HG02938 (cell line): ENCODE measurements around the gene POLL.

ENCODE experiments used
- ATAC-seq: cut with Tn5 transposase; IDR thresholded peaks from one replicate; pipeline ENCODE4 v1.9.1; 2021; ENCODE audit warnings: mild to moderate bottlenecking, moderate library complexity; ENCODE audit not compliant: unreplicated experiment

Gene POLL

GRCh38 chr10:101575580-101576210 lies 12.4 kb downstream of the POLL start:
- no peak for ATAC-seq

DNA sequence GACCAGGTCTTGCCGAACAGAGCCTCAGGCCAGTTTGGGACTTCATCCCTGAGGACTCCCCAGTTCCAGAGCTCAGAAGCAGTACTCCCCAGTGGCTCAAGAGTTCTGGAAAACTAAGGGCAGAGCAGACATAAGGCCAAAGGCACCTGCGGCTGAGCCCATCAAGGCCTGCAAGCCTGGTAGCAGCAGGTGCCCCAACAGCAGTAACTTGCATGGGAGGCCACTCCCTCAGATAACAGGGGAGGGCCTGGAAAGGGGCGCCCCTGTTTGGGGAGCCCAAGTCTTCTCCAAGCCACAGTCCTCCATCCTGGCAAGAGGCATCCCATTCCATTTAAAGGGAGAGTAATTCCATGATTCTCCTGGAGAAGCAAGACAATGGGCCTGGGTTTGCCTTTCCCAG lies 13.0 kb downstream of the POLL start:
- ATAC-seq, result no peak

DNA sequence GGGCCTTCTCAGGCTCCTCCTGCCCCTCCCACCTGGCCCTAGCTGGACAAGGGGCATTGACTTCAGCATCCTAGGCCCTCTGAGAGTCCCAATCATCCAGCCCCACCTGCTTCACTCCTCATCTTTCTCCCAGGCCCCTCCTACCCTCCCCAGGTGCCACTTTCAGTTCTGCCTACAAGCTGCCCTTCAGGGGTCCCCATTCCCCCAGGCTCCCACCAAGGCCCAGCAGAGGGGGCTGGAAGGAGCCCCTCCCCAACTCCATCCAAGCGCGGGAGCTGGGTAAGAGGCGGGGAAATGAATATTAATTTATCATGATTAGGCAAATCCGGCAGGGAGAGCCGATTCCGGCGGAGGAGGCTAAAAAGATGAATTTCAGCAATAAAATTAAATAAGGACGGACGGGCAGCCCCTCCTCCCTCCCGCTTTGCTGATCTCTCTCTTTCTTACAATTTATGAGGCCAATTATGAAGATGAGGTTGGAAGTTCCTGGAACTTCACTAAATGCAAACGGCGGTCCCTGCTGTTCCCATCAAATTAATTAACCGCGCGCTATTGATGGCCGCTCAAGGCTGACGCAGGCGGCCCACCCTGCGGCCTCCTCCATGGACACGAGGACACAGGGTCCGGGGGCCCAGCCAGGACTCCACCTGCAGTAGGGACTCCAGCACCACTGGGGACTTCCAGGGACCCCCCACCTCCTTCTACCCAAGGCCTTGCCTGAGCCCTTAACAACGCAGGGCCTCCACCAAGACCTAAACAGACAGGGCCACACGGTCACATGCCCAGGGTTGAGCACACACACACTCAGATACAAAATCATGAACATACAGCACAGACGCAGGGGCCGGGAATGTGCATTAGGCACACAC lies 13.9 kb downstream of the POLL start:
- no peak for ATAC-seq

GRCh38 chr10:101572785-101573184 lies 15.3 kb downstream of the POLL start:
- ATAC-seq, result no peak

- ATAC-seq, result no peak
Measured at GRCh38 chr10:101572126-101572525, 15.9 kb downstream of the POLL start.

DNA sequence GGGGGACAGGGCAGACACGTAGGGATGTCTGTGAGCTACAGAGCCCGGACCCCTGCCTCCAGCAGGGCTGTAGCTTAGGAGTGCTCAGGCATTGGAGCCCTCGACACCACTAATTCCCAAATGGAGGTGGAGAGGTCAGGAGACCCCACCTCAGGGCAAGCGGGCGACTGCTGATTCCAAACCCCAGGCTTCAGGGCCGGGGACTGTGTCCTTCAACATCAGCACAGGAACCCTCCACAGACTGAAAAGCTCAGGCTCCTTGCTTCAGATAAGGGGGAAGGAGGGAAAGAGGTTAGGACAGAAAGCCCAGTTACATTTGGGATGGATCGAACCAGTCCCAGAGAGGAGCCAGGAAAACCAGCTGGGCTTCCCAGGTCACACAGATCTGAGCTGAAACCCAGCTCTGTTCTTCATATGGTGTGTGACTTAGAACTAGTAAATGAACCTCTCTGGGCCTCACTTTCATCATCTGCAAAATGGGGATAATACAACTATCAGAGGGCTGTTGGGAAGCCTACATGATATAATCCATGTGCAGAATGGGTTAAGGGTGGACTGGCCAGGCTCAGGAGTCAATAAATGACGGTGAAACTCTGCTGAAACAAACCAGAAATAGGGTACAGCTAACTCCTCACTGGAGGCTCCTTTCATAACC lies 16.7 kb downstream of the POLL start:
- no peak for ATAC-seq

- ATAC-seq, result peak; percentile 10
Measured at GRCh38 chr10:101570428-101571270, 17.4 kb downstream of the POLL start.

DNA sequence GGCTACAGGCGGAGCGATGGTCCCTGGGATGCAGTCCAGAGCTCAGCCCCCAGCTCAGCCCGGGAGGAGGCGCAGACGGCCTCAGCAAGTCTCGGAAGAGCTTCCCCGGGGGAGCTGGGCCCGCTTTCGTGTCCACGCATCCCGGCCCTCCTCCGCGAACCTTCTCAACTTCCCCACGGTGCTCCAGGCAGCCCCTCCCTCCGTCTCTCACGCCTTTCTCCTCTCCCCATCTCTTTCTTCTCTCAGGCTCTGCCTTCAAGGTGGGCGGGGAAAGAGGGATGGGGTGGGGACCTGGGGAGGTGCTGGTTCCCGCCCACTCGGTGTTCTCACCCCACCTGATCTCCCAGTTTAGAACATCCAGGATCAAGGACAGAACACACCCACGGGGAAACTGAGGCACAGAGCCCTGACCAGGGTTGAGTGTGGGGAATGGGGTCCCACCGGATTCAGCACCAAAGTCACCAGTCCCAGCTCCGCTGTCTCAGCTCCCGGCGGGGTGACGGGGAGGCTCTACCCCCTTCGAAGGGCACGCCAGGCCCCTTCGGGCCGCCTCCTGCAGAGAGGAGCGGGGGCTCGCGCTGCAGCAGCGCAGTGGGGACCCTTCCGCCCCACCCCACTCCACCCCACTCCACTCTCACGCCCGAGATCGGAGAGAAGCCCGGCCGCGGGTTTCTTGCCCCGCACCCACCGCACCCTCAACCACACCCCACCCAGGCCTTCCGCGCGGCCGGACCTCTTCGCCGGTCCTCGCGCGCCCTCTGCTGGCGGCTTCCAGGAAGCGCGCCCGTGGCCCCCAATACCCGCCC lies 18.2 kb downstream of the POLL start:
- peak; percentile 48 for ATAC-seq

DNA sequence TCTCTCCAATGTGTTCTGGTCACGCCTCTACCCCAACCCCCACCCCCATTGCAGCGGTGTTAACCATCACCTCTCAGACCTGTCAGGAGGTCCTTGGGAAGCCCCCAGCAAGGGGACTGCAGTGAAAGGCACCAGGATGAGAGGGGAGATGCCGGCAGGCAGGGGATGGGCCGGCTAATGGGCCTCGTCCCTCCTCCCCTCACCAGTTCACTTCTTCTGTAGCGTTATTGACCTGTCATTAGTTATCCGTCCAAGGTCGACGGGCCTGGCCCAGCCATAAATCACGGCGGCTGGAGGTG lies 18.8 kb downstream of the POLL start:
- no peak for ATAC-seq

DNA sequence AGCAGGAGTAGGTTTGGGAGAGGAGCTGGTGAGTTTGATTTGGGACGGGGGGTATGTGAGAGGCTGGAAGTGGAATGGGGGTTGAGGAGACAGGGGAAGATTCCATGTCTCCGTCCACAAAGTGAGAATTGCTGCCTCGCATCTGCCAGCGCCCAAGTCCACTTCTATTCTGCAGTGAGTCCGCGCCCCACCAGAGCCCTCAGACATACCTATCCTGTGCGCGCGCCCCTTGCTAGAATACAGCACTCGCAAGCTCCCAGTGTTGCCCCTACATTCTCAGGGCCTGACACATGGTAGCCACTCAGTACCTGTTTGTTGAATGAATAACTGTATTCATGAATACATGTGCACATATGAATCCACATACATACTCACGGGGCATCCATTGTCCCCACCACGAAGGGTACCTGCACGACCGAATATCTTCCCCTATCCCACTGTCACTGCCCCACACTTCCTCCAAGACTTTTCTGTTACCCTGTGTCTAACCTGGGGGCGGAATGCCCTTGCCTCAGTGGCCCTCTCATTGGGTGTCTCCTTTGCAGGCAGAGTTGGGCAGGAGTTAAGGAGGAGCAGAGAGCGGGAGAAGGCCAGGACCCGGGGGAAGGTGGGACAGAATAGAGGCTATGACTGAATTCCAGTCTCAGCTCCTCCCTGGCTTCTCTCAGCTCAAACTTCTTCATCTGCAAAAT lies 19.9 kb downstream of the POLL start:
- no peak for ATAC-seq

DNA sequence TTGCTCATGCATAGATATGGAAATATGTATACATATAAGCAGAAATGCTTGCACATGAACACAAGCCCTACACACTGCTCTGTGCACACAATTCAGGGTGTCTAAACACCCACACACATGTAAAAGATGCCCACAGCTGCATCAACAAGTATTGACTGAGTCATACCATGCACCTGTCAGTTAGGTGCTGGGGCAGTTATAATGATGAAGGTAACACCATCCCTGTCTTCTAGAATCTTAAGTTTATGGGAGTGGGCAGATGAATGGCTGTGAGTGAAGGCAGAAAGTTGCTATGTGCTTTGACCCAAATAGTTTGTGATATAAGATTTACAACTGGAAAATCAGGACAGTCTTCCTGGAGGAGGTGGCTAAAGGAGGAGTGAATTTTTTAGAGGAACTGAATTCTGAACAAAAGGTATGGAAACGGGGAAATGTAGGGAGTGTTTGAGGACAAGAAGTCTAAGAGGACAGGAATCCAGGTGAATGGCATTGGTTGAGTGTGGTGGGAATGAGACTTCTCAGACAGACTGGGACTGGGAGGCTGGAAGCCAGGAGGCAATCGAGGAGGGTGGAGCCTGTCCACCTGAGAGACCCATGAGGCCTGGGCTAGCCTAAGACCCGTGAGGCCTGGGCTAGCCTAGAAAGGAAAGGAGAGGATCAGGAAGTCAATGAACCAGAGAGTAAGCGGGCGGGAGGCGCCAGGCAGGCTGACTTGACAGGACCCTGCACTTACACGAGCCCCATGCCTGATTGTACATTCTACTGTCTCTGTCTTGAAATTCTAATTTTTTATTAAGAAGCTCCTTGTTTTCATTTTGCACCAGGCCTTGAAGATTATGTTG lies 20.7 kb downstream of the POLL start:
- no peak for ATAC-seq

- ATAC-seq, result no peak
Measured at GRCh38 chr10:101566333-101567164, 21.5 kb downstream of the POLL start.

DNA sequence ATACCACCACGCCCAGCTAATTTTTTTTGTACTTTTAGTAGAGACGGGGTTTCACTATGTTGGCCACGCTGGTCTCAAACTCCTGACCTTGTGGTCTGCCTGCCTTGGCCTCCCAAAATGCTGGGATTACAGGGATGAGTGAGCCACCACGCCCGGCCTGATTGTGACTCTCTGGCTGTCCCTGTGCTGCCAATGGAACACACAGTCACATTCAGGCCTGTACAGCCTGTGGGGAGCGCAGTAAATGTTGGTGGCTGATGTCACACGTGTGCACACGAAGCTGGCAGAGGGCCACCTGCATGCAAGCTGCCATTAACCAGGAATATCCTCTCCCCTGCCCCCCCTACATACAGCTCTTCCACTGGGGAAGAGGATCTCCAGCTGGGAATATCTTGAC lies 22.1 kb downstream of the POLL start:
- no peak for ATAC-seq

GRCh38 chr10:101565370-101565900 lies 22.6 kb downstream of the POLL start:
- ATAC-seq, result no peak

GRCh38 chr10:101564490-101564991 lies 23.5 kb downstream of the POLL start:
- ATAC-seq, result no peak

DNA sequence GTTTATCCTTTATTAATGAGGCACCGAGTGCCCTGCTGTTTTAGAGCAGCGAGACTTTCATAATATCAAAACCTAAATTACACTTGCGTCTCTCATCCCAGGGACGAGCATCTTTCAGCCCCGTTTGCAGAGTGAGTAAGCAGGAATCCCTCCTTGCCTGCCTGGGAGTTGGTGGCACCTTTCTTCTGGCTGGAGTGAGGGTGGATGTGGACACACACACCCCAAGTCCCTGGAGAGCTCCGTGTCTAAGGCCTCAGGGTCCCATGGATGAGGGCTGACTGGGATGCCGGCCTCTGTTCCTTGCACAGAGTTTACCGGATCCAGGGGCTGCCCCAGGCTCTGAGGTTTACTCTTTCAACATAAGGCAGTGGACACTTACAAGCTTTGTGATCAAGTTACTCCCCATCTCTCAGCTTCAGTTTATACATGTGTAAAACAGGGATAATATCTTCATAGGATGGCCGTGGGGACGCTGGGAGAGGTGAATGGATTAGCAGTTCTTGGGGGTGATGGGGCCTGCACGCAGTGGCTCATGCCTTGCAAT lies 24.5 kb downstream of the POLL start:
- no peak for ATAC-seq

DNA sequence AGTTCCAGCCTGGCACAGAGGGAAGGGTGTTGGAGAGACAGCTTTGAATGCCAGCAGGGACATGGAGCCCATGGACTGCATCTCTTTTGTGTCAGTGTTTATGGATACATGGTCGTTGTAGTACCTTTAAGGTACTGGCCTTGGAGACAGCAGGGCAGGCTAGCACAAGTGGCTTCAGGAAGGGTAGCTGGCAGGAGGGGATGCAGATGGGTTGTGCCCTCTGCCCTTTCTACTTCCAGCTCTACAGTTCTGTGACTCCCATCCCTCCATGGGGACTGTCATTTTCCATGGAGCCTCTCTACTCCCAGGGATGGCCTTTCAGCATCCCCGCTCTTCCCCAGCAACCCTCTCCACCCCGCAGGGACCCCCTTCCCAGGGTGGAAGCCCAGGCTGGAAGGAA lies 25.1 kb downstream of the POLL start:
- no peak for ATAC-seq
